CD4-positive, alpha-beta T cell treated with Interleukin-21 for 1 hour (primary cell): ENCODE data around the gene PKNOX2.

Experiments used
- DNase-seq: peaks from one replicate; pipeline ENCODE4 v3.0.0-alpha.2; 2020

PKNOX2 gene

GRCh38 chr11:125155100-125155444 is 9.5 kb upstream of the PKNOX2 start:
- no peak for DNase-seq

GRCh38 chr11:125155767-125156166 is 8.8 kb upstream of the PKNOX2 start:
- no peak for DNase-seq

- no peak for DNase-seq
These were observed 8.0 kb upstream of the PKNOX2 start for GRCh38 chr11:125156346-125157117.

- no peak for DNase-seq
These were observed 7.3 kb upstream of the PKNOX2 start for GRCh38 chr11:125157118-125157733.

- no peak for DNase-seq
These were observed 6.4 kb upstream of the PKNOX2 start for GRCh38 chr11:125157953-125158680.

GRCh38 chr11:125162743-125163142 is 1.8 kb upstream of the PKNOX2 start:
- no peak for DNase-seq

GRCh38 chr11:125163431-125164063 is 1.0 kb upstream of the PKNOX2 start:
- no peak for DNase-seq

GRCh38 chr11:125164091-125164421 is 495 bp upstream of the PKNOX2 start:
- DNase-seq: no peak

- no peak for DNase-seq
These were observed 726 bp downstream of the PKNOX2 start for GRCh38 chr11:125165111-125165842.

GRCh38 chr11:125165843-125166763 is 1.6 kb downstream of the PKNOX2 start:
- no peak for DNase-seq

GRCh38 chr11:125166764-125167291 is 2.3 kb downstream of the PKNOX2 start:
- no peak for DNase-seq

GRCh38 chr11:125167292-125167953 is 2.9 kb downstream of the PKNOX2 start:
- no peak for DNase-seq

GRCh38 chr11:125167954-125168835 is 3.6 kb downstream of the PKNOX2 start:
- no peak for DNase-seq

- no peak for DNase-seq
These were observed 4.4 kb downstream of the PKNOX2 start for GRCh38 chr11:125168918-125169456.

- no peak for DNase-seq
These were observed 5.5 kb downstream of the PKNOX2 start for GRCh38 chr11:125170001-125170509.

- DNase-seq: no peak
These were observed 6.0 kb downstream of the PKNOX2 start for GRCh38 chr11:125170510-125171031.

GRCh38 chr11:125171974-125172373 is 7.4 kb downstream of the PKNOX2 start:
- DNase-seq: no peak

GRCh38 chr11:125173027-125173426 is 8.5 kb downstream of the PKNOX2 start:
- no peak for DNase-seq

- DNase-seq: no peak
These were observed 9.0 kb downstream of the PKNOX2 start for GRCh38 chr11:125173556-125173955.
